Measurements from ENCODE around the gene POLR2C.

The POLR2C gene

GRCh38 chr16:57452021-57452420 is 10.5 kb upstream of the POLR2C start:
- DNase-seq, result no peak

GRCh38 chr16:57462978-57463362 is 491 bp downstream of the POLR2C start:
- DNase-seq, result no peak

- no peak for DNase-seq
Measured at GRCh38 chr16:57464523-57464922, 2.0 kb downstream of the POLR2C start.

GRCh38 chr16:57468346-57468745 is 5.9 kb downstream of the POLR2C start:
- no peak for DNase-seq

- DNase-seq, result no peak
Measured at GRCh38 chr16:57469046-57469445, 6.6 kb downstream of the POLR2C start.

GRCh38 chr16:57469917-57470470 is 7.5 kb downstream of the POLR2C start:
- no peak for DNase-seq

- DNase-seq, result no peak
Measured at GRCh38 chr16:57470711-57471110, 8.2 kb downstream of the POLR2C start.

GRCh38 chr16:57471209-57471608 is 8.7 kb downstream of the POLR2C start:
- DNase-seq, result no peak

GRCh38 chr16:57471852-57472664 is 9.6 kb downstream of the POLR2C start:
- no peak for DNase-seq

GRCh38 chr16:57472665-57473060 is 10.2 kb downstream of the POLR2C start:
- no peak for DNase-seq

GRCh38 chr16:57473176-57473840 is 10.8 kb downstream of the POLR2C start:
- no peak for DNase-seq

GRCh38 chr16:57473906-57474305 is 11.4 kb downstream of the POLR2C start:
- DNase-seq, result no peak

GRCh38 chr16:57474671-57475661 is 12.5 kb downstream of the POLR2C start:
- no peak for DNase-seq

GRCh38 chr16:57475711-57476339 is 13.3 kb downstream of the POLR2C start:
- peak; percentile 51 for DNase-seq

GRCh38 chr16:57476546-57477410 is 14.3 kb downstream of the POLR2C start:
- DNase-seq, result no peak

- DNase-seq, result no peak
Measured at GRCh38 chr16:57477531-57478202, 15.2 kb downstream of the POLR2C start.

- DNase-seq, result no peak
Measured at GRCh38 chr16:57478396-57479204, 16.1 kb downstream of the POLR2C start.

GRCh38 chr16:57479205-57479975 is 16.9 kb downstream of the POLR2C start:
- DNase-seq, result no peak

Measured in effector CD8-positive, alpha-beta T cell (primary cell).